PC-9 (cell line): ENCODE measurements around the gene CCNB1.

Experiments used
- CTCF ChIP-seq: fragments of 200-600 bp; sonication (generic); conservative IDR thresholded peaks from 2 replicates; pipeline ENCODE4 v1.6.1; 2017; ENCODE audit warnings: mixed run types, antibody characterized with exemption, mild to moderate bottlenecking, moderate library complexity
- EZH2 ChIP-seq: fragments of 200-600 bp; sonication (generic); IDR thresholded peaks from 2 replicates; pipeline ENCODE4 v1.8.0; 2017; ENCODE audit warnings: antibody characterized with exemption, low read depth

- TF ChIP-seq CTCF (no peak), EZH2 (no peak)
Observed at GRCh38 chr5:69170495-69170894, 3.5 kb downstream of the CCNB1 start.
